GM18502 (cell line): ENCODE data around the gene MYBPC3.
"Not testable (repeated sequence)": the region's sequence is repeated elsewhere in the genome, so short reads cannot be mapped to it uniquely, and the experiment has no call there.

Experiments used
- ATAC-seq: cut with Tn5 transposase; IDR thresholded peaks from one replicate; pipeline ENCODE4 v1.9.1; 2021; ENCODE audit warnings: mild to moderate bottlenecking; ENCODE audit not compliant: unreplicated experiment, poor library complexity

The MYBPC3 gene

DNA sequence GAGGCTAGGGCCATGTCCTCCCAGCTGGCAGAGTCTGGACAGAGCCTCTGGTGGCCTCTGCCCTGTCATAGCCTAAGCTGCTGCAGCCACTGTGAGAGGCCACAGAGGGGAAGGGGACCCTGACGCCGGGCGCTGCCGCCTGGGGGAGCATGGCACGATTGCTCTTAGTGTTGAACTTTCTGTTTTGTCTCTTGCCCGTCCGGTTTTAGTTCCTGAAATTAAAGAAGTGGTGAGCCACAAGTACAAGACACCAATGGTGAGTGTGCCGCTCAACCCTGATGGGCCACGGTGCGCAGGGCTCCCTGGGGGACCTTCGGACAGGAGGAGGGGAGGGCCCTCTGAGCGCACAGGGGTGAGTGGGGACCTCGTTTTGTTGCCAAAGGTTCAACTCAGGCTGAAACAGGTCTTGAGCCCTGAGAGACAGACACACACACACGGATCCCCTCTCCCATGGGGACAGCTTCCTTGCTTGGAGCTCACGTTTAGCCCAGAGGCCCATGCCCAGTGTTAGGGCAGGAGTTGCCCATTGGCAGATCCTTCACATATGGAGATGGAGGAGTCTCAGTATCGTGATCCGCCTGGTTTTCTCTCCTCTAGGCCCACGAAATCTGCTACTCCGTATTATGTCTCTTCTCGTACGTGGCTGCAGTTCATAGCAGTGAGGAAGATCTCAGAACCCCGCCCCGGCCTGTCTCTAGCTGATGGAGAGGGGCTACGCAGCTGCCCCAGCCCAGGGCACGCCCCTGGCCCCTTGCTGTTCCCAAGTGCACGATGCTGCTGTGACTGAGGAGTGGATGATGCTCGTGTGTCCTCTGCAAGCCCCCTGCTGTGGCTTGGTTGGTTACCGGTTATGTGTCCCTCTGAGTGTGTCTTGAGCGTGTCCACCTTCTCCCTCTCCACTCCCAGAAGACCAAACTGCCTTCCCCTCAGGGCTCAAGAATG is 23.8 kb downstream of the MYBPC3 start:
- peak; percentile 70 for ATAC-seq

DNA sequence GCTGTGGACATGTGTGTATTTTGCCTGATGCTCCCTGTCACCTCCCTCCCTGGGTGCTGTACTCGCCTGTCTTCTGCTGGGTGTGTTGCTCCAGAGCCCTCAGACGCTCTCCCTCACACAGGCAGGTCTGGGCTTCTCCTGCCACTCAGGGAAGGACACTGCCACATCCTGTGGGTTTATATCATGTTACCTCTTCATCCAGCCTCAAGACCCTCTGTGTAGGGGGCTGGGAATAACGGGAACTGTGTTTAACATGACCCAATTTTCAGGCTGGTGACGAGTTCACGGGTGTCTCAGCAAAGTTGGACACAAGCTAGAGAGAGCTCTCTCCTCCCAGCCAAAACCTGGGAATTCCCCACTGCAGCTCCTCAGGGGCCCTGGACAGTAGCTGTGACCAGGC is 24.6 kb downstream of the MYBPC3 start:
- ATAC-seq: no peak

DNA sequence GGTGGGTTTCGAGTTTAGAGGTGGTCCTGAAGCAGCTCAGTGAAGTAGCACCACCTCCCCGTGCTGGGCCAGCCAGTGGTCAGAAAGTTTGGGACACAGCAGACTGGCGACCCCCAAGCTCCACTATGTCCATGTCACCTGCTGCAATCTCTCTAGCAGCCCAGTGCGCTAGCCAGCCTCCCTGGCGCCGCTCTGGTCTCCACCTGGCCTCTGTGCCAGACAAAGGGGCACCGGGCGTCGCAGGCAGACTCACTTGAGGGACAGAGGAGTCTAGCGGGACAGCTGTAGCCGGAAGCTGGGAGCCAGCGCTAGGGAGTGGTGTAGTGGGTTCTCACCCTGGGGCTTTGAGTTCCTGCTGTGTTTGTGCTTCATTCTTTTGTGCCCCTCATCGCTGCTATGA is 25.5 kb downstream of the MYBPC3 start:
- no peak for ATAC-seq

DNA sequence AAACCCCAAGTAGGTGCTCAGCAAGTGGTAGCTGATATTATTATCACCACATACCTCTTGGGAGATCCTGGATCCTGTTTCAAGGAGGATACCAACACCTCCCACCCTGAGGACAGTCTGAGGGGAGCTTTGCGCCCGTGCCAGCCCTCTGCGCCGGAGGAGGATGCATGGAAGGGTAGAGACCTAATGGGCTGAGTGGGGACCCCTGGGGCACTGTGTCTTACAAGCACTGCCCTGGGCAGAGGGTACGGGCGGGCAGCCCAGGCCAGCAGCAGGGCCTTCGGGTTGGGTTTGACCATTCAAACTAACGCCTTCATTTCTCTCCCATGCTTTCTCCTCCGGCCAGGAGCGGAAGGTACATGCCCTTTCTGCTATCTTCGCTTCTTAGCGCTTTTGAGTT is 26.3 kb downstream of the MYBPC3 start:
- no peak for ATAC-seq

DNA sequence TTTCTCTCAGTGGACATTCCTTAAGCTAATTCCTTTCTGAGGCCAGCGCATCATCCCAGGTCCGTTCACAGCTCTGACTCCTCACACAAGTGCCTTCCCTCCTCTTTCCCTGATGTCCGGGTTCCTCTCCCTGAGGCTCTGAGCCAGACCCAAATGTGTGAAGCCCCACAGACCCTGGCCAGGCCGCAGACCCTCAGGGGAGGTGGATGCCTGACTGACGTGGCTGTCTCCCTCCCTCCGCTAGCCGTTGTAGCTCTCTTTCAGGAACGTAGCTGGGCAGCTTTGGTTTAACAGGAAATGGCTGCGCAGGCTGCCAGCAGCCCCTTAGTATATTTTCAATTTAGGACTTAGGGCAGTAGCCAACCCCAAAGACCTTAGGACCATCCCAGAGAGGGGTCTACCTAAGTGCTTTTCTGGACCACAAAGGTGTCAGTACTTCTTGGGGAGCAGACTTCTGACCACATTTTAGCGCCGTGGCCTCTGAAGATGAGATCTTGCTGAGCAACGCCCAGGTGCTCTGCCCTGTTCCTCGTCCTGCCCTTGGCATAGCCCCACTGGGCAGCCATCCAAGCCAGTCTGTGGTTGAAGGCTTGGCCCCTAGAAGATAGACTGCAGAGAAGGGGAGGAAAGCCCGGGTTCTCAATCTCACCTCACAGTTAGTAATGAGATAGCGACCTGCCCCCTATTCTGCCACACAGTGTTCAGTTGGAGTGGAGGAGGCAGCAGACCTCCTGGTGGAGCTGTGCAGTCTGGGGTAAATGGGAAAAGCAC is 27.0 kb downstream of the MYBPC3 start:
- ATAC-seq: no peak

DNA sequence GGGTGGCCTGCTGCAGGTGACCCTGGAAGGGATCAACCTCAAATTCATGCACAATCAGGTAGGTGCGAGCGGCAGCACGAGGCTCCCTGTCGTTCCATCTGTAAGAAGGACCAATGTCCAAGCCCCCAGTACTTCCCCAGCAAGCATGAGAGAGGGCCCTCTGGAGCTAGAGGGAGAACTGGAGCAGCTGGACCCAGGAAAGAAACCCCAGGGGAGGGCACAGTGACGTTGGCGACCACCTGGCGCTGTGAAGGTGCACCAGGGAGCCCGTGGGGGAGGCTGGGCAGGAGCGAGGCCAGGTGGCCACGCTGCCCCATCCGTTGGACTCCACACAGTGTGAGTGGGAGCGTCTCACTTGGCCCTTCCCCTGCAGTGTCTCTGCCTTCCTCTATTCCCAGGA is 28.0 kb downstream of the MYBPC3 start:
- no peak for ATAC-seq

DNA sequence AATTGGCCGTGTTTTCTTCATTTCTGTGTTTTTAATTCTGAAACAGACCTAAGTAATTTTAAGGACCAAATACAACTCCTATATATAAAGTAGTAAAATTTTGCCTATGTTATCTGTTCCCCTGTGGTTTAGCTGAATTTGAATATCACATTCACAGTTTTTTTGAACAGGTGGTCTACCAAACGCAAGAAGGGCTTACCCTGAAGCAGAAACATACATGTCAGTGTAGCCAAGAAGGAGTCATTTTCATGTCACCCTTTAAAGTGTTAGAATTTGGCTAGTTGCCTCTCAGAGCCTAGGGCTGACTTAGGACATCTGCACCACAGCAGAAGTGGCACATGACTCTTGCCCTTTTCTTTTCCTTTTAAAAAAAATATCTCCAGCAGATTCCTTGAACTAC is 34.3 kb downstream of the MYBPC3 start:
- ATAC-seq: no peak

DNA sequence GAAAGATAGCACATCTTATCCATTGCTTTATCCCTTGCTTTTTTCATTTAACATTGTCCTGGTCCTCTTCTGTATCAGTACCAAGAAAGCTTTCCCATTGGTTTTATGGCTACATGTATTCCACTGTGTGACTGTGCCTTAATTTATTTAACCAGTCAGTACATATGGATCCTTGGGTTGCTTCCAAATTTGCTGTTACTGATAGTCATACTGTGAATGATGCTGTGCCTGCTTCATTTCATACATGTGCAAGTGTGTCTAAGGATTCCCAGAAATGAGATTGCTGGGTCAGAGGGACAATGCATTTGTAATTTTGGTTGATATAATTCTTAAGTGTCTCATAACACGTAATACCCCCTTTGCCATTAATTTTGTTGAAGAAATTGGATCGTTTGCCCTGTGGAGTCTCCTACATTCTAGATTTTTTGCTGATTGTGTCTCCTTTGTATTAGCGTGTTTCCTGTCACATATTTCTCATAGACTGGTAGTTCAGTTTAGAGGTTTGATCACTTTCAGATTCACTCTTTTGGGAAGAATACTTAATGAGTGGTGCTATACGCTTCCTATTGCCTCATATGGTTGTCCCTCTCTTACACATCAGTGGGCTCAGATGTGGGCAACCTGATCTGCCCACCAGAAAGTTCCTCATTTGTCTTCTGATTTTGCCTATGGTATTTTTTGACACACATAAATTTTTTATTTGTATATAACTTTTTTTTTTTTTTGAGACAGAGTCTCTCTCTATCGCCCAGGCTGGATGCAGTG is 35.3 kb downstream of the MYBPC3 start:
- ATAC-seq: peak; percentile 73

DNA sequence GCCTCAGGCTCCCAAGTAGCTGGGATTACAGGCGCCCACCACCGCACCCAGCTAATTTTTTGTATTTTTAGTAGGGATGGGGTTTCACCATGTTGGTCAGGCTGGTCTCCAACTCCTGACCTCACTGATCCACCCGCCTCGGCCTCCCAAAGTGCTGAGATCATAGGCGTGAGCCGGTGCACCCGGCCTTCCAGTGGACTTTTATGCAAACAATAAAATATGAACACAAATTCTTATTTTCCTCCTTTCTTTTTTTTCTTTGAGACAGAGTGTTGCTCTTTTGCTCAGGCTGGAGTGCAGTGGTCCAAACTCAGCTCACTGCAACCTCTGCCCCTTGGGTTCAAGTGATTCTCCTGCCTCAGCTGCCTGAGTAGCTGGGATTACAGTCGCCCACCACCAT is 36.0 kb downstream of the MYBPC3 start:
- ATAC-seq: not testable (repeated sequence)

DNA sequence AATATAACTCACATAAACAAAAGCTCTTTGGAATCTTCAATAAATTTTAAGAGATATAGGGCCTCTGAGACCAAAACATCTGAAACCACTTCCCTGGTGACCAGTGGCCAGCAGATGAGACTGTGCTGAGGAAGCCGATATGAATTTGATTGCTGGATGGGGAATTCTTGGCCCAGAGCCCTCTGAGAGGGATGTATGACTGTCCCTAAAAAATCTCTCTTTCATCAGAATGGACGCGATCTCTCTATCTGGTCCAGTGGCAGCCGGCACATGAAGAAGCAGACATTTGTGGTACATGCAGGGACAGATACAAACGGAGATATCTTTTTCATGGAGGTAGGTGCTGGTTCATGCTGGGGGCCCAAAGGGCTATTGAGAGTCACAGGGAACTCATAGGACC is 37.5 kb downstream of the MYBPC3 start:
- ATAC-seq: no peak

DNA sequence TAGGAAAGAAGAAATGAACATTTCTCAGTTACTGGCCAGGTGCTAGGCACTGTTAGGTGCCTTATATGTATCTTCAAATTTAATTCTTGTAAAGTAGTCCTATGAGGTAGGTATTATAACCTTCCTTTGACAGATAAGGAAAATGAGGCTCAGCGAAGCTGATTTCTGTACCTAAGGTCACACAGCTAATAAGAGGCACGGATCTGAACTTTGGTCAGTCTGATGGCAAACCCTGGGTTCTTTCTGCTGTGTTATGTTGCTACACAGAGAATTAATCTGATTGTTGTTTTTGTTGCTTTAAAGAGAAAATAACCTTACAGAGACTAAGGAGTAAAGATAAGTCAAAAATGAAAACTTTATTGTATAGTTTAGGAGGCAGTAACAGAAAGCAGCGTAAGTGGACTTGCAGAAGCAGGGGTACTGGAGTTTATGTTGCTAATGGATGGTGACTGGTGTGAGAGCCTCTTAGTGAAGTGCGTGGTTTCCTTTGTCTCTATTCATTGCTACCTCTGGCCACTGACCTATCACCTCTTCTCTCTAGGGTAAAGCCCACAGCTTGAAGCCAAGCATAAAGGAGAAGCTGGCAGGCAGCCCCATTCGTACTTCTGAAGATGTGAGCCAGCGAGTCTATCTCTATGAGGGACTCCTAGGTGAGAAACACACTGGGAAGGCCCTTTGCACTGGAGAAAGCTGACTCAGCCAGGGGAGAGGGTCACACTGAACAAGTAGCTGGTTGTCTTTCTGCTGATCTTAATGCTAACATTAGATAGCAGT is 44.3 kb downstream of the MYBPC3 start:
- ATAC-seq: no peak

DNA sequence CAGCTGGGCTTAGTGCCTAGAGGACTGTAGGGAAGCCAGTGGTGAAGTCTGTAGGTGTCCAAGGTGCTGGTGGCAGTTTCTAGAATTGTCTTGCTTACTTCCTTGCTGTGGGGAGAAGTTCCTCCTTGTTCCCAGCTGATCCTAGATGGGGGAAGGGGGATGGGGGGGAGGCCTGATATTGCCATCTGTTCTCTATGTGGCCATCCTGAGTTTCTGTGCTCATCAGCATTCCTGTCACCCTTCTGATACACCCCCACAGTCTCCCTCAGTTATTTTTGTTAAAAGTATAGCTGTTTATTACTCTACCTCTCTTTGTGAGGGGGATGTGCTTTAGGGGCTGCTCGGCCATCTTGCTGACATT is 46.0 kb downstream of the MYBPC3 start:
- no peak for ATAC-seq

DNA sequence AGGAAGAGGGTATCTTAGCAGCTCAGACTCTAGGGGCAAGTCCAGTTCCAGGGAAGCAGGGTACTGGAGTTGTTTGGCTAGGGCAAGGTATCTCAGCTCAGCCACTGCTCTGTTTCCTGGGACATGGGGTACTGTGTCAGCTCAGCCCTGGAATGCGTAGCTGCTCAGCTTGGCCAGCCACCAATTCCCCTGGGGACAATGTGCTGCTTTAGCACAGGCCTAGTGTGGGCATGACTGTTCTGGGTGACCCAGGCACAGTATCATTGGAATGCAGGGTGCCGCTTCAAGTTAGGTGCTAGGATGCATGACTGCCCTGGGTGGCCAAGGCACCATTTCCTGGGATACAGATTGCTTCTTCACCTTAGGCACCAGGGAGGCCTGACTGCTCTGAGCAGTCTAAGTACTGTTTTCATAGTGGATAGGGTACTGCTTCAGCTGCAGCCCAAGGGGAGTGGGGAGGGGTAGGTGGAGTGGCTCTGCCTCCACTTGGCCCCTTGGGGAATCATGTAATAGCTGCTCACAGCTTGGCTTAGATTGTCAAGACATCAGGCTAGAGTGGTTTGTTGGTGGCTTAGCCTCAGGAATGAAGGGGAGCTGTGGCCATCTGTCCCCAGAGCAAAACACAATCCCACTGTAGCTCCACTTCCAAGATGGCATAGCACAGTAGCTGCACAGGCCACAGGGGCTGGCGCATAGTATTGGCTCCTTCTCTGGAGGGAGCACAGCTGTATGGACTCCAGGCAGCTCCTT is 46.6 kb downstream of the MYBPC3 start:
- ATAC-seq: no peak

DNA sequence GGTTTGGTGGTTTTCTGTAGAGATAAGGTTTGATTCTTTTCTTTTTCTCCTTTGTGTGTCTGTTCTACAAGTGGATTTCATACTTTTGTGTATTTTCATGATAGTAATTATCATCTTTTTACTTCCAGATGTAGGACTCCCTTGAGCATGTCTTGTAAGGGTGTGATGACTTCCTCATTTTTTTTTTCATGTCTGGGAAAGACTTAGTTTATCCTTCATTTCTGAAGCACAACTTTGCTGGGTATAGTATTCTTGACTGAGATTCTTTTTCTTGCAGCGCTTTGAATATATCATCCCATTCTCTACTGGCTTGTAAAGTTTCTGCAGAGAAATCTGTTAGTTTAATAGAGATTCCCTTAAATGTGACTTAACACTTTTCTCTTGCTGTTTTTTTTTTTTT is 49.6 kb downstream of the MYBPC3 start:
- no peak for ATAC-seq

DNA sequence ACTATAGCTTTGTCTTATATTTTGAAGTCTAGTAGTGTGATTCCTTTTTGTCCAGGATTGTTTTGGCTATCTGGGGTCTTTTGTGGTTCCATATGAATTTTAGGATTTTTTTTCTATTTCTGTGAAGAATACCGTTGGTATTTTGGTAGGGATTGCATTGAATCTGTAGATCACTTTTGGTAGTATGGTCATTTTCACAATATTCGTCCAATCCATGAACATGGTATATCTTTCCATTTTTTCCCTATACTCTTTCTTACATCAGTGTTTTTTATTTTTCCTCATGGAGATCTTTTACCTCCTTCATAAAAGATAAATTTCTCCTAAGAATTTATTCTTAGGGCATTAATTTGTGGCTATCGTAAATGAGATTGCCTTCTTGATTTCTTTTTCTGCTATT is 53.4 kb downstream of the MYBPC3 start:
- ATAC-seq: no peak

DNA sequence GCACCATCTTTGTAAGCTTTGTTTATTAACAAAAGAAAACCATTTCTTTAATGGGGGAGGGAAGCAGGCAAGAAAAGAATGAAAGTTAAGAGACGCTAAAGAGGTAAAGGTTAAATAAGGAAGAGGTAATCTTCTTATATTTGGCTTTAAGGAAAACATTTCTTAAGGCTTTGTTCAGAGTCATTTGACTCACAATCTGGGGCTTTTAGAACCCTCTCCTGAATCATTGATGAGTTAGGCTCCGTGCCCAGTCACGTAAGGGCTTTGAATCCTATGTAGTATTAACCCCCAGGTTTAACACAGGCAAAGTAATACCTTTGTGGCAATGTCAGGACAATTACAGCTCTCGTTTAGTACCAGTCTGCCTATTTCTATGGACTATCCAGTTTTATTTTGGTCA is 56.5 kb downstream of the MYBPC3 start:
- ATAC-seq: no peak

DNA sequence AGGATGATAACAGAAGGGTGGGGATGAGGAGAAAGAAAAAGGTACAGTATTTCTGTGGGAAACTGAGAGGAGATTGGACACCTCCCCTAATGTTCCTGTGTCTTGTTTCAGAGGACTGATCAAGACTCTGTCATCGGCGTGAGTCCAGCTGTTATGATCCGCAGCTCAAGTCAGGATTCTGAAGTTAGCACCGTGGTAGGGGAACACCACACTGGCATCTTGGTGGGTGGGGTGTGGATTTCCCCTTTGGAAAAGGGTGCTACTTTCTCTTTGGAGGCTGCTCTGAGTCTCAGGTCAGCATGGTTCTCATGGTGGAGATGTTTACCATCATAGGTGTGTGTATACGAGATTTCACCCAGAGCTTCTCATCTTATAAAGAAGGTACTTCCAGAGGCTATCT is 57.1 kb downstream of the MYBPC3 start:
- ATAC-seq: no peak

DNA sequence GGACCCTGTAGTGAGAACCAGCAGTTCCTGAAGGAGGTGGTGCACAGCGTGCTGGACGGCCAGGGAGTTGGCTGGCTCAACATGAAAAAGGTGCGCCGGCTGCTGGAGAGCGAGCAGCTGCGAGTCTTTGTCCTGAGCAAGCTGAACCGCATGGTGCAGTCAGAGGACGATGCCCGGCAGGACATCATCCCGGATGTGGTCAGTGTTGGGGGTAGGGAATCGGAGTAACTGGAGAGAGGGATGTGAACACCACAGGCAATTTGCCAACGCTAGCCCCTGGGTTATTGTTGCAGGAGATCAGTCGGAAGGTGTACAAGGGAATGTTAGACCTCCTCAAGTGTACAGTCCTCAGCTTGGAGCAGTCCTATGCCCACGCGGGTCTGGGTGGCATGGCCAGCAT is 62.6 kb downstream of the MYBPC3 start:
- ATAC-seq: no peak

DNA sequence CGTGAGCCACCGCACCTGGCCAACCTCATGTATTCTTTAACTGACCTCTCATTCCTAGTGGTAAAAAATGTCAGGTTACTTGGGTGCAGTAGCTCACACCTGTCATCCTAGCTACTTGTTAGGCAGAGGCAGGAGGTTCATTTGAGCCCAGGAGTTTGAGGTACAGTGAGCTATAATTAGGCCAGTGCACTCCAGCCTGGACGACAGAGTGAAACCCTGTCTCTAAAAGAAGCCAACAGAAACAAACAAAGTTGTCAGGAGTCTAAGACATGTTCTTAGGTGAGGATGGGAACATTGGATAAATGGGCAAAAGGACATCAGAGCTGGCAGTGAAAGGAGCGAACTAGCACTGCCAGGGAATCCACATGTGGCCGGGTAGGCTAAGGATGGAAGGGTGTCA is 64.4 kb downstream of the MYBPC3 start:
- ATAC-seq: no peak
